ENCODE results near the gene WNT9A. TPM values are rescaled to one million over a fixed set of nuclear protein-coding genes. Genes with fewer than 3 reads are reported as not detected.
A peak's percentile ranks its signal among the peaks of the same experiment; 100 is the strongest.

The WNT9A gene
- total and polyA plus RNA-seq, 4 experiments from 2014 or later = 0.08 to 0.15 (median 0.08) TPM; not detected in 1

DNA sequence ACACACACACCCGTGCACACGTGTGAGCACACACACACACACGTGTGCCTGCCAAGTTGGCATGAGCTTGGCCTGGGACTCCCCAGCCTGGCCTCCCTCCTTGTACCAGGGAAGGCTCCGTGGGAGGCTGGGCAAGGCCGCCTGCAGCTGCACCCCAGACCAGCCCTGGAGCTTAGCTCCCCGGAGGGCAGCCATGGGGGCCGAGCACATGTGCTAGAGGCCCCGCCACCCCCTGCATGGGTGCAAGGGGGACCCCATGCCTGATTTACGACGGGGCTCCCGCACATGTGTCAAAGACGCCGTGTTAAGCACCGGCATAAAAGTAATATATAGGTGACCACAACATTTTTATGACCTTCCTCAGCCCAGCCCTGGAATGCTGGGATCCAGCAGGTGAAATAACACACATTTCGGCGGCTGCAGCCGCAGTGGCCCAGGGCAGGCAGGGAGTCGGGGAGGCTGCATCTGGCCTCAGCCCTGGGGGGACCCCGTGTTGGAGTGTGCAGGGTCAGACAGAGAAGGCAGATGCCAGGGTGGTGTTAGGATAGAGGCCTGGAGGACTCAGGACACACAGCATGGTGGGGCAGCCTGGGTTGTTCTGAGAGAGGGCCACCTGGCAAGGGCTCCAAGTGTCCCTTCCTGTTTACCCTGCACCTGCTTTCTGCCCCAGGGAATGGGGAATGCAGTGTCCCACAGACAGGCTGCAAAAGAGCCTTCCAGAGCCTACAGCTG is 56.3 kb downstream of the WNT9A start:
- Mint-ChIP-seq H3K27me3 (no peaks in the 10 kb centered on the region), H3K36me3 (no peaks in the 10 kb centered on the region), H3K4me3 (no peak overlapping the region), H3K27ac (peak overlapping the region in 2 of 7 donors; percentile 36 to 46), H3K4me1 (peaks cover 3 to 28% (median 16%) of the 10 kb centered on the region in 4 donors), H3K9me3 (no peaks in the 10 kb centered on the region)
- ChIA-PET CTCF (ENCODE audit: partially characterized antibody) (no interaction called here), POLR2A (ENCODE audit: partially characterized antibody) (interaction anchor here (0.8 kb wide), 1 partner anchor 103 kb away, joined by 3 read pairs; no protein-coding TSS in a partner anchor)
- Histone ChIP-seq H3K27ac (ENCODE audit: low read depth, low read length) (no peak overlapping the region), H3K4me3 (ENCODE audit: low read length in 2 of 2) (no peak overlapping the region), H3K9me3 (ENCODE audit: control insufficient read depth in 1 of 2, low read length in 2 of 2) (no peaks in the 10 kb centered on the region), H3K27me3 (ENCODE audit: insufficient read depth, low read length) (no peaks in the 10 kb centered on the region), H3K36me3 (ENCODE audit: insufficient read depth, low read length) (no peaks in the 10 kb centered on the region), H3K4me1 (ENCODE audit: insufficient read depth, low read length) (peaks cover 23% of the 10 kb centered on the region)
- intact Hi-C loops (cut with micrococcal nuclease) = no loop called here
- DNase-seq = no peak

- DNase-seq = no peak
- intact Hi-C loops (cut with micrococcal nuclease) = no loop called here
- peaks cover 31% of the 10 kb centered on the region for H3K4me1 ChIP-seq (ENCODE audit: insufficient read depth, low read length)
- no peaks in the 10 kb centered on the region for H3K9me3 Mint-ChIP-seq
- no peak overlapping the region for H3K27ac ChIP-seq (ENCODE audit: low read depth, low read length)
- no peak overlapping the region for H3K4me3 Mint-ChIP-seq
- H3K27ac Mint-ChIP-seq = peak overlapping the region in 4 of 7 donors; percentile 23 to 68 (median 53)
- H3K36me3 ChIP-seq (ENCODE audit: insufficient read depth, low read length) = no peaks in the 10 kb centered on the region
- ChIA-PET CTCF (ENCODE audit: partially characterized antibody) (no interaction called here), POLR2A (ENCODE audit: partially characterized antibody) (no interaction called here)
- no peaks in the 10 kb centered on the region for H3K27me3 Mint-ChIP-seq
- no peaks in the 10 kb centered on the region for H3K27me3 ChIP-seq (ENCODE audit: insufficient read depth, low read length)
- H3K36me3 Mint-ChIP-seq = no peaks in the 10 kb centered on the region
- no peaks in the 10 kb centered on the region for H3K9me3 ChIP-seq (ENCODE audit: control insufficient read depth in 1 of 2, low read length in 2 of 2)
- H3K4me1 Mint-ChIP-seq = peaks cover 6 to 31% (median 21%) of the 10 kb centered on the region in 4 donors
- no peak overlapping the region for H3K4me3 ChIP-seq (ENCODE audit: low read length in 2 of 2)
Observed at GRCh38 chr1:227890451-227891222, 57.1 kb downstream of the WNT9A start.

DNA sequence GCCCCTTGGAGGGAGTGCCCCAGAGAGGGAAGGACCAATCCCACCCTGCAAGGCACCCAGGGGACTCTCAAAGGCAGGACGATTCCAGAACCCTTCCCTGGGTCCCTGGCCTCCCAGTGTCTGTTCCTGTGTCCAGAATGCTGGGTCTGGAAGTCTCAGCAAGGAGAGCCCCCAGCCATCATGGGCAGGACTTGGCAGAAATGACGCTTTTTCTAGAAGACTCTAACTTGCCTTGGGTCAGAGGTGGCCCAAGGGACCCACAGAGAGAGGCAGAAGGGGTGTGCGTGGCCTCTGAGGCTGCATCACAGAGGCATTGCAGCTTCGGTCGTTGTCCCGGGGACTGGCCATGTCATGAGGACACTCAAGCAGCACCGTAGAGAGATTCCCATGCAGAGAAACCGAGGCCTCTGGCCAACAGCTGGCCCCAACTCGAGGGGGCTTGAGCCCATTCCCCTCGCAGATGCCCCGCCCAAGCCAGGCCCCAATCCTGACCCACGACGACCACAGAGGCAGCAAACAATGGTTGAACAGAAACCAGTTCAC is 57.8 kb downstream of the WNT9A start:
- Histone ChIP-seq H3K27me3 (ENCODE audit: insufficient read depth, low read length) (no peaks in the 10 kb centered on the region), H3K4me1 (ENCODE audit: insufficient read depth, low read length) (peaks cover 38% of the 10 kb centered on the region), H3K36me3 (ENCODE audit: insufficient read depth, low read length) (no peaks in the 10 kb centered on the region), H3K9me3 (ENCODE audit: control insufficient read depth in 1 of 2, low read length in 2 of 2) (no peaks in the 10 kb centered on the region), H3K27ac (ENCODE audit: low read depth, low read length) (no peak overlapping the region), H3K4me3 (ENCODE audit: low read length in 2 of 2) (no peak overlapping the region)
- CTCF ChIA-PET (ENCODE audit: partially characterized antibody) = no interaction called here
- no peak for DNase-seq
- peaks cover 10 to 39% (median 25%) of the 10 kb centered on the region in 4 donors for H3K4me1 Mint-ChIP-seq
- no peaks in the 10 kb centered on the region for H3K27me3 Mint-ChIP-seq
- H3K27ac Mint-ChIP-seq = peak overlapping the region in 4 of 7 donors; percentile 23 to 81 (median 68)
- POLR2A ChIA-PET (ENCODE audit: partially characterized antibody) = no interaction called here
- intact Hi-C loops (cut with micrococcal nuclease) = loop anchor here (5.0 kb wide), 1 partner anchor 103 kb away; no protein-coding TSS in a partner anchor
- no peaks in the 10 kb centered on the region for H3K36me3 Mint-ChIP-seq
- H3K9me3 Mint-ChIP-seq = no peaks in the 10 kb centered on the region
- no peak overlapping the region for H3K4me3 Mint-ChIP-seq

DNA sequence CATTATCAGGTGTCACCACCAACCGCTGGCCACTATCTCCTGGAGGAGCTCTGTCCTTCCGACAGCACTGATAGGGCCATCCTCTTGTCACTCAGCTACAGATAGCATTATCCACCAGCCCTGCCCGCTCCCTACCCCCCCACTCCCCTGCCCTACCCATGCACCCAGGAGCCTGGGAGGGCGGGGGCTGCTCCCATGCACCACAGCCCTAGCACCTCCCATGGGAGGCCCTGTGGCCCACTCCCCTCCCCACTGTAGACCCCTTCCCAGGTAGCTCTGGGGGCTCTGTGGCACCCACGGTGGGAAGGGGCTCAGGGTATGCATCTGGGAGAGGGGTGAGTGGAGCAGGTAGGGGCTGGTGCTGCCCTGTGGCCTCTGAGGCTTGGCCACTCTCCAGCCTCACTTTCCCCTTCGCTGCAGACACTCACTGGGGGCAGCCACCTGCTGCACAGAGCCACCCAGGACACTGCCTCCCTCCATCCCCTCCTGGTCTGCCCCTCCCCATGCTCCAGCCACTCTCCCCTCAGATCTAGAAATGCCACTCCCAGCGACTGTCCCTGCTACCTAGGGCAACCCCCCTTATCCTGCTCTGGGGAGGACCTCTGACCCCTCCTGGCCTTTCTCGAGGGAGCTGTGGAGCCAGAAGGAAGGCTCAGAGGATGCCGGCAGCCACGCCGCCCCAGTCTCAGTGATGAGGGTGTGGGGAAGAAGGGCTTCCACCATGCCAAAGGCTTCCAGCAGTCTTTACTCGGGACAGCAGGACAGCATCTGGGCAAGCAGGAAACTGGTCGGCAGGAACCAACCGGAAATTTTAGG is 58.5 kb downstream of the WNT9A start:
- Histone ChIP-seq H3K9me3 (ENCODE audit: control insufficient read depth in 1 of 2, low read length in 2 of 2) (no peaks in the 10 kb centered on the region), H3K4me1 (ENCODE audit: insufficient read depth, low read length) (peaks cover 45% of the 10 kb centered on the region), H3K27me3 (ENCODE audit: insufficient read depth, low read length) (no peaks in the 10 kb centered on the region), H3K4me3 (ENCODE audit: low read length in 2 of 2) (no peak overlapping the region), H3K36me3 (ENCODE audit: insufficient read depth, low read length) (no peaks in the 10 kb centered on the region), H3K27ac (ENCODE audit: low read depth, low read length) (no peak overlapping the region)
- CTCF ChIA-PET (ENCODE audit: partially characterized antibody) = interaction anchor here (1.6 kb wide), 1 partner anchor 127 kb away, joined by 6 read pairs; no protein-coding TSS in a partner anchor
- POLR2A ChIA-PET (ENCODE audit: partially characterized antibody) = interaction anchor here (1.6 to 5.4 kb wide), 2 partner anchors 7 to 124 kb away, joined by 5 to 29 read pairs; no protein-coding TSS in a partner anchor
- DNase-seq = no peak
- Mint-ChIP-seq H3K27me3 (no peaks in the 10 kb centered on the region), H3K9me3 (no peaks in the 10 kb centered on the region), H3K4me1 (peaks cover 11 to 45% (median 29%) of the 10 kb centered on the region in 4 donors), H3K27ac (peak overlapping the region in 5 of 7 donors; percentile 23 to 89 (median 66)), H3K36me3 (no peaks in the 10 kb centered on the region), H3K4me3 (peak overlapping the region in 3 of 8 donors; percentile 26 to 59 (median 35))
- intact Hi-C loops (cut with micrococcal nuclease) = loop anchor here (5.0 kb wide), 1 partner anchor 102 kb away; no protein-coding TSS in a partner anchor

DNA sequence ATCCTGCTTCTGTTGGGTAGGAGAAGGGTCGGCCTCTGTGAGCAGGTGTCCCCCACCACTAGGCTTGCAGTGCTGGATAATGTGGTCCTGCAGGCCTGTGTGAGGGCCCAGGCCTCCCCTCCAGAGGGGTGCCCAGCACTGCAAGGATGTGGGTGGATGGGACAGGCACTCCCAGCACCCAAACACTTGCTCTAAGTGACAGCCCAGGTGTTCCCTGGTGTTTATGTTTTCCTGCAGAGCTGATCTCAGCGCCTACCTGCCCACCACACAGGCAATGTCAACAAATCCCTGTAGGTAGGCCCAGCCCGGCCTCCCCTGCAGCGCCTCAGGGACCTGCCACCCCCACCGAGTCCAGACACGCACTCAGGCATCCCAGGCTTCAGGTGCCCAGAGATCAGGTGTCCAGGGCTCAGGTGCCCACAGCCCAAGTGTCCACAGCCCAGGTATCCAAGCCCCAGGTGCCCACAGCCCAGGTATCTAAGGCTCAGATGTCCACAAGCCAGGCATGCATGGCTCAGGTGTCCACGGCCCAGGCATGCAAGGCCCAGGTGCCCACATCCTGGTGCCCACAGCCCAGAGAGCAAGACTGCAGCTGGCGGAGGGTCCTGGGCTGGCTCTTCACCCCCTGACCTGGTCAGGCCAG is 59.2 kb downstream of the WNT9A start:
- Mint-ChIP-seq H3K4me3 (peak overlapping the region in 4 of 8 donors; percentile 11 to 59 (median 30)), H3K36me3 (no peaks in the 10 kb centered on the region), H3K27me3 (no peaks in the 10 kb centered on the region), H3K4me1 (peaks cover 14 to 51% (median 33%) of the 10 kb centered on the region in 4 donors), H3K9me3 (peaks cover 0 to 2% (median 0%) of the 10 kb centered on the region in 8 donors), H3K27ac (peak overlapping the region; percentile 32 to 89 (median 48))
- Histone ChIP-seq H3K4me1 (ENCODE audit: insufficient read depth, low read length) (peaks cover 52% of the 10 kb centered on the region), H3K9me3 (ENCODE audit: control insufficient read depth in 1 of 2, low read length in 2 of 2) (no peaks in the 10 kb centered on the region), H3K4me3 (ENCODE audit: low read length in 2 of 2) (no peak overlapping the region), H3K27me3 (ENCODE audit: insufficient read depth, low read length) (no peaks in the 10 kb centered on the region), H3K27ac (ENCODE audit: low read depth, low read length) (peak overlapping the region; percentile 23), H3K36me3 (ENCODE audit: insufficient read depth, low read length) (no peaks in the 10 kb centered on the region)
- DNase-seq = no peak
- POLR2A ChIA-PET (ENCODE audit: partially characterized antibody) = interaction anchor here (0.5 to 5.6 kb wide), 6 partner anchors 8 to 950 kb away, joined by 3 to 49 read pairs (median 5); no protein-coding TSS in a partner anchor
- intact Hi-C loops (cut with micrococcal nuclease) = loop anchor here (5.0 kb wide), 1 partner anchor 101 kb away; no protein-coding TSS in a partner anchor
- CTCF ChIA-PET (ENCODE audit: partially characterized antibody) = interaction anchor here (1.6 kb wide), 1 partner anchor 126 kb away, joined by 6 read pairs; no protein-coding TSS in a partner anchor
